AG10803 (cell line): ENCODE data around the gene HIF1AN.
"Not testable (repeated sequence)": the region's sequence is repeated elsewhere in the genome, so short reads cannot be mapped to it uniquely, and the experiment has no call there.

Source experiments
- DNase-seq: peaks from one replicate; pipeline ENCODE4 v3.0.0; 2010; ENCODE audit warnings: low read depth
- H3K4me3 ChIP-seq: 2 replicates; pipeline ENCODE4 v1.5.1; 2011; ENCODE audit warnings: mild to moderate bottlenecking, low read length, control low read depth
- CTCF ChIP-seq: conservative IDR thresholded peaks from 2 replicates; pipeline ENCODE4 v1.5.1; 2011; ENCODE audit warnings: mild to moderate bottlenecking, low read length, control low read depth, inconsistent platforms

Gene HIF1AN

GRCh38 chr10:100570506-100570905 is 34.8 kb downstream of the HIF1AN start:
- H3K4me3 ChIP-seq: no peak overlapping the region
- no peak for TF ChIP-seq CTCF
- no peak for DNase-seq

DNA sequence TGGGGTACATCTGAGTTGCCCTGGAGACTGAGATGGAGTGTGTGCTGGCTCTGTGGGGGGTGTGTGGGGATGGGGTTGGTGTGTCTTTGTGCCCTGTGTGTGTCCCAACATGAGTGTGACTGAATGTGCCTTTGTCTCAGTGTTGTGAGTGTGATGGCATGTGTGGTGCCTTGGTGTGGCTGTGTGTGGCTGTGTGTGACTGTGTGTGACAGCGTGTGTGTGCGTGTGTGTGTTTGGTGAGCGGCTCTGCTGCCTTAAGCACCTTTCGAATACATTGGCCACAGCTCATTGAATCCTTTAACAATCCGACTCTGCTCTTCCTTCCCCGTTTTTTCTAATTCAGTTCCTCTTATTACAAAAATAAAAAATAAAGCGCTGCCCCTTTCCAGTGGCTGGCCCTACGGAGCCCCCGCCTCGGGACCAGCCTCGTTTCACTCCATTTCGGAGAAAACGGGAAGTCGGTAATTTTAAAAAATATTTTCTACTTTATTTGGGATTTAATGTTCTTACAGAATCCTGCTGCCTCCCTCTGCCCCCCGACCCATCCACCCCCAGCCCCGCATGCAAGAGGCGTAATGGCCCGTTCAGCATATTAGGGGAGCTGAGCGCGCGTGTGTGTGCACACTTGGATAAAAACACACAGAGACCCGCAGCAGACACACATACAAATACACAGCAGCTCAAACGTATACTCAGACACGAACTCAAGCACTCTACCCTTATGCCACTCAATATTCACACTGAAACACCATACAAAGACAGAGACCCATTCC is 35.5 kb downstream of the HIF1AN start:
- no peak for DNase-seq
- TF ChIP-seq CTCF: no peak
- H3K4me3 ChIP-seq: no peak overlapping the region

- DNase-seq, H3K4me3 ChIP-seq: not testable (repeated sequence)
Observed at GRCh38 chr10:100575146-100575545, 39.4 kb downstream of the HIF1AN start.

DNA sequence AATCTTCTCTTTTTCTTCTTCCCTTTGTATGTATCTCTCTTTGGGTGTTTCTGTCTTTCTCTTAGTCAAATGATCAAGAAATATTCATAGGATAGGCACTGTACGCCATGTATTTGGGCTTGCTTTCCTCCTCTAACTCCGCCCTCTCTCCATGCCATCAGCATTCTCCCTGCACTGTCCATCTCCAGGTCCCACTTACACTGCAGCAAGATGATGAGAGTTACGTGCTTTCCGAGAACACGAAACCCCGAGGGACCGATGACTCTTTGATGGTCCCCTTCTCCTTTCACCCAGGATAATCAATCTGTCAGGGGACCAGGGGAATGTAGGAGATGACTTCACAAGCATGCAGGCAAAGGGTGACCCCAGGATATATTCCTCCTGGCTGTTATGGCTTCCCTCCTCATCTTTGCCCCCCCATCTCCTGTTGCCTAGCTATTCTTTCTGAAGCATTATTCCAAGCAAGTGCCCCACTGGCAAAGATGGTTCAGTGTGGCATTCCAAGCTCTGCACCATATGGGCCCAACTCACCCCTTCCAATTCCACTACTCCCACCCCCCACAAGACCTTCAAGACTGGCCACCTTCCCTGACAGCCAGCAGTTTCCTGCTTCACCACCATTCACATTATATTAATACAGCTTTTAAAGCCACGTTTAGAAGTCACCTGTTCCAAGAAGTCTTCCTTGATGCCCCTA is 40.0 kb downstream of the HIF1AN start:
- DNase-seq: no peak
- no peak for TF ChIP-seq CTCF
- no peak overlapping the region for H3K4me3 ChIP-seq

- DNase-seq: no peak
- H3K4me3 ChIP-seq: no peak overlapping the region
- no peak for TF ChIP-seq CTCF
Observed at GRCh38 chr10:100576282-100576635, 40.5 kb downstream of the HIF1AN start.

GRCh38 chr10:100579261-100580090 is 43.7 kb downstream of the HIF1AN start:
- no peak for TF ChIP-seq CTCF
- DNase-seq: no peak
- no peak overlapping the region for H3K4me3 ChIP-seq

- TF ChIP-seq CTCF: no peak
- DNase-seq: no peak
- no peak overlapping the region for H3K4me3 ChIP-seq
Observed at GRCh38 chr10:100586959-100587358, 51.2 kb downstream of the HIF1AN start.
